ENCODE results near the gene IBTK. TPM values are rescaled to one million over a fixed set of nuclear protein-coding genes. Genes with fewer than 3 reads are reported as not detected.

Gene IBTK
- total and polyA plus RNA-seq, 2 of the 8 experiments (the other 6 are each of a cell fraction or from before 2014, with no cell fraction given), result 4.6 to 24.2 TPM

DNA sequence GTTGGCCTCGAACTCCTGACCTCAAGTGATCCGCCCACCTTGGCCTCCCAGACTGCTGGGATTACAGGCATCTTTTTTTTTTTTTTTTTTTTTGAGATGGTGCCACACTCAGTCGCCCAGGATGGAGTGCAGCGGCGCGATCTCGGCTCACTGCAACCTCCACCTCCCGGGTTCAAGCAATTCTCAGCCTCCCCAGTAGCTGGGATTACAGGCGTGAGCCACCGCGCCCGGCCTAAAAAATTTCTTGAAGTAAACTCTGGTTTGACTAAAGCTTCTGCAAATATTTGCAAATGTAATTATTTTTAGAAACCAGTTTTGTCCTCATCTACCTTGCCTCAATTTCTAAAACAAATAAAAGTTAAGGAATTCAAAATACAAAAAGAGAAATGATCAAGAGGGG, 1.2 kb downstream of the IBTK start (continued):
- TF ChIP-seq CTCF (IDR thresholded peaks at IDR 0.05; ENCODE audit: control extremely low read depth in 1 of 3, insufficient read depth in 1 of 3, low read depth in 1 of 3, low read length in 3 of 3) (no peak), KDM5A (IDR thresholded peaks at IDR 0.05; ENCODE audit: low read length) (no peak)

Data from H1 (cell line).